HG02885 (cell line): ENCODE data around the gene CREBBP.

ENCODE experiments used
- ATAC-seq: cut with Tn5 transposase; IDR thresholded peaks from one replicate; pipeline ENCODE4 v1.9.1; 2021; ENCODE audit warnings: mild to moderate bottlenecking; ENCODE audit not compliant: unreplicated experiment, poor library complexity

The CREBBP gene

GRCh38 chr16:3857189-3858043, 23.1 kb downstream of the CREBBP start:
- ATAC-seq, result no peak

GRCh38 chr16:3856367-3857141, 24.0 kb downstream of the CREBBP start:
- ATAC-seq, result no peak

GRCh38 chr16:3854750-3855541, 25.6 kb downstream of the CREBBP start:
- ATAC-seq, result no peak

- ATAC-seq, result no peak
Measured at GRCh38 chr16:3850544-3850899, 30.0 kb downstream of the CREBBP start.

GRCh38 chr16:3849751-3850543, 30.6 kb downstream of the CREBBP start:
- no peak for ATAC-seq

GRCh38 chr16:3846595-3847091, 33.9 kb downstream of the CREBBP start:
- no peak for ATAC-seq

- ATAC-seq, result no peak
Measured at GRCh38 chr16:3846087-3846486, 34.4 kb downstream of the CREBBP start.

GRCh38 chr16:3842994-3843393, 37.5 kb downstream of the CREBBP start:
- ATAC-seq, result no peak

- no peak for ATAC-seq
Measured at GRCh38 chr16:3841729-3842508, 38.6 kb downstream of the CREBBP start.

- no peak for ATAC-seq
Measured at GRCh38 chr16:3839402-3840184, 40.9 kb downstream of the CREBBP start.

- no peak for ATAC-seq
Measured at GRCh38 chr16:3838600-3839401, 41.7 kb downstream of the CREBBP start.

GRCh38 chr16:3837851-3838586, 42.5 kb downstream of the CREBBP start:
- ATAC-seq, result no peak

- ATAC-seq, result no peak
Measured at GRCh38 chr16:3836641-3837040, 43.9 kb downstream of the CREBBP start.

- no peak for ATAC-seq
Measured at GRCh38 chr16:3835089-3835602, 45.4 kb downstream of the CREBBP start.

GRCh38 chr16:3832668-3833067, 47.8 kb downstream of the CREBBP start:
- ATAC-seq, result no peak

GRCh38 chr16:3830625-3831254, 49.8 kb downstream of the CREBBP start:
- ATAC-seq, result no peak
